NCI-H524 treated with DMSO at 0.1 percent for 48 hours (cell line): Measurements from ENCODE around the gene PIEZO1.
"Not testable (repeated sequence)": the region's sequence is repeated elsewhere in the genome, so short reads cannot be mapped to it uniquely, and the experiment has no call there.

Source experiments
- DNase-seq: peaks from one replicate; lab custom pipeline; 2025; lab: John Stamatoyannopoulos, UW

PIEZO1 gene

GRCh38 chr16:88781140-88782077 is 3.6 kb downstream of the PIEZO1 start:
- no peak for DNase-seq

GRCh38 chr16:88780142-88781062 is 4.6 kb downstream of the PIEZO1 start:
- DNase-seq, result no peak

GRCh38 chr16:88779406-88780141 is 5.4 kb downstream of the PIEZO1 start:
- no peak for DNase-seq

GRCh38 chr16:88778541-88779065 is 6.4 kb downstream of the PIEZO1 start:
- no peak for DNase-seq

- DNase-seq, result no peak
Observed at GRCh38 chr16:88778271-88778525, 6.8 kb downstream of the PIEZO1 start.

- DNase-seq, result no peak
Observed at GRCh38 chr16:88777471-88778270, 7.3 kb downstream of the PIEZO1 start.

- DNase-seq, result no peak
Observed at GRCh38 chr16:88775825-88776224, 9.2 kb downstream of the PIEZO1 start.

GRCh38 chr16:88774544-88775393 is 10.3 kb downstream of the PIEZO1 start:
- DNase-seq, result no peak

GRCh38 chr16:88773812-88774291 is 11.2 kb downstream of the PIEZO1 start:
- no peak for DNase-seq

GRCh38 chr16:88772871-88773811 is 11.9 kb downstream of the PIEZO1 start:
- peak; percentile 76 for DNase-seq

GRCh38 chr16:88771781-88772180 is 13.2 kb downstream of the PIEZO1 start:
- DNase-seq, result not testable (repeated sequence)

- no peak for DNase-seq
Observed at GRCh38 chr16:88771294-88771772, 13.7 kb downstream of the PIEZO1 start.

GRCh38 chr16:88770461-88771293 is 14.3 kb downstream of the PIEZO1 start:
- DNase-seq, result peak; percentile 94

GRCh38 chr16:88769617-88770460 is 15.2 kb downstream of the PIEZO1 start:
- DNase-seq, result no peak

- DNase-seq, result peak; percentile 97
Observed at GRCh38 chr16:88768071-88768783, 16.8 kb downstream of the PIEZO1 start.

- no peak for DNase-seq
Observed at GRCh38 chr16:88767546-88768070, 17.4 kb downstream of the PIEZO1 start.
